HG03432 (cell line): Measurements from ENCODE around the gene FOXF1.

Source experiments
- ATAC-seq: cut with Tn5 transposase; IDR thresholded peaks from one replicate; pipeline ENCODE4 v1.9.1; 2021; ENCODE audit warnings: mild to moderate bottlenecking, moderate library complexity; ENCODE audit not compliant: unreplicated experiment

The FOXF1 gene

DNA sequence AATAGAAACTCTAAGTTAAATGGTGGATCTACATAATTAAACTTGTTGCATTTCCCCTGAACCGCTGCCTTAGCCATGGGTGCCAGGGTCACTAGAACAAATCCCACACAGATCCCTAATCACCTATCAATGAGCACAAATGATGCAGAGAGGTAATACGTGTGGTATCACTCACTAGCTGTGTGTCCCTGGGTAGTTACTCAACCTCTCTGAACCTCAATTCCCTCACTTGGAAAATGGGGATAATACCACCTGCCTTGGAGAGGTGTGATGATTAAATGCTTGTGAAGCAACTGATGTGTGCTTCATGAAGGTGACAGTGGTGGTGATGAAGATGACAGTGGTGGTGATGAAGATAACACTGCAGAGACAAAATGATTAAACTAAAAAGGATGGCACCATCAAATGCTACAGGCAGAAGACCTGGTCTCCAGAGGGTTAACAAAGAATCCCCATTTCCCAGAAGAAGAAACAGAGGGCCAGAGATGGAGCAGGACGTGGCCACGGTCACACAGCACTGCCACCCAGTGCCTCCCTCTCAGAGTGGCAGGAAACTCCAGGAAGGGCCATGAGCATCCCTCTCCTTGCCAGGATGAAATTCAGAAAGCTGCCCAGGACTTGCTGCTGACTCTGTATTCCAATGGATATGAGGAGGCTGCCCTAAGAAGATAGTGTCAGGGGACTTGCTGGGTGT lies 17.9 kb upstream of the FOXF1 start:
- ATAC-seq: no peak

DNA sequence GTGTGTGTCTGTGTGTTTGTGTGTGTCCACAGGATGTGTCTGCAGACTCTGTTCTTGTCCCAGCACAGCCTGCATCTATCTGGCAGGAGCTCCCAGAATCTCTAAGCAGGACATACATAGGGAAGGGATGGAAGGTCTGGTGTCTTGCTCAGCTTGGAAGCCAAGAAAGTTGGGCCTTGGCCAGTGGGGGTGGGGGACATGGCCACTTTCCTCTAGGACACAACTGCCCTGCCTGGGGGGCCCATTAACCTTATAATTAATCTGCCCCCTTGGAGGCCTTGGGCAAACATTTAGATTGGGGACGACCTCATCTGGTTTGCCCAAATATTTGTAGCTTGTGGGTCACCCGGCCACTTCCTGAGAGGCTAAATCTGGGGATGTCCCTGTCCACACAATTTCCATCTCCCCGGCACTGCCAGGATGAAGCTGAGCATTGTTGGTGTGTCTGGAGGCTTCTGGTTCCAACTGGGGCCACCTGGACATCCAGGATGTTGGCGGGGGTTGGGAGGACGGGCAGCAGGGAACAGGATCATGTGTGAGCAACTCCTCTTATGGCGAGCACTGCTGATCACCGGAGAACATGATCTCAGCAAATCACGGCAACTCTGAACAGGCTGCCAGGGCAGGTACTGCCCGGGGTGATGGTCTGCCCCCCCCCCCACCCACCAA lies 17.2 kb upstream of the FOXF1 start:
- ATAC-seq: no peak

DNA sequence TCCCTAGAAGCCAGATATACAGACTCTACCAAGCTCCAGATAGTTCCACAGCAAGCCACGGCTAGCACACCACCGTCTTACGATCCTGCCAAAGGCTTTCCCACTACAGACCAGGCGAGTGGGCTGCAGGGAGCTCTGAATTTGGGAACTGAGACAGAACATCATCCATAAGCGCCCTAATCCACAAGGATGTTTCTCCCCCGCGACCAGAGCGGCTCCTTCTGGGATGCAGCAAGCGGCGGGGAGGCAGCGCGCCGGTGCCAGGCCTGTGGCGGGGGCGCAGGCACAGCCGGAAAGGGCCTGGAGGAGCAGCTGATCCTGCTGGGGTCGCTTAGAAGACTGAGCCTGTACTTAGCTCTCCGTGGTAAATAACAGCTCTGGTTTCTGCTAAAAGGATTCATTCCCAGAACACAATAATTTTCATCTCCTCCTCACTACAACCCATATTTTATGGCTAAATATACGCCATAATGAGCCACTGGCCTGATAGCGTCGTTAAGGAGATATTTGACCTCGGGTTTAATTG lies 16.2 kb upstream of the FOXF1 start:
- no peak for ATAC-seq

DNA sequence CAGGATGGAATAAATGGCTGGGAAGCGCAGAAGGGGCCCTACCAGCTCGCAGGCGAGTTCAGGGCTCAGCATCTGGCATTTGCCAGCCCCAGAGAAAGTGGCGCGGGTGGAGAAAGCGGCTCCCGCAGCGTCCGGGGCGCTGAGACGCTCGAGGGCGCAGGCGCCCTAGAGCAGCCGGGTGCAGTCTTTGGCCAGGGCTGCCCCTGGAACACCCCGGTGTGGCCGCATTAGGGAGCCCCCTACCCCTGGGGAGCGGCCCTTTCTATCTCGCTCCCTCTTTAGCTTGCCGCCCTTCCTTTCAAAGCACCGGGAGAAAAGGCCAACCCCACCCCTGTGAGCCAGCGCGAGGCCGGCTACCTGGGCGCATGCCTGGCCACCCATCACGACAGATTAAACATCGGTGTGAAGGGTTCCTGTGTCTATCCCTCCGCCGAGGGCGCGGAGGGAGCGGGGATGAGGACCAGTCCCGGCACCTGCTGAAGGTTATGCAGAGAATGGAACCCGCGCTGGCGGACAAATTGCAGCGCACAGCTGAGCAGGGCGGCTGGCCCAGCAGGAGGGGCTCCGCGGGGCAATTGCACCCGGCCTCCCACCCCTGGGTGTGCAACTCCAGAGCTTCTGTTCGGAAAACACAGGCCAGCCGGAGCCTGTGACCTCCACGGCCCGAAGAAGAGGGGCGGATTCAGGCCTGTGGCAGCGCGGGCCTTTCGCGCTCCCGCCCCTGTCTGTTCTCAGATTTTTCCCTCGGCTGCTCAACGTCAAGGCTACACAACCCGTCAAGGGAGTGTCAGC lies 15.6 kb upstream of the FOXF1 start:
- no peak for ATAC-seq

DNA sequence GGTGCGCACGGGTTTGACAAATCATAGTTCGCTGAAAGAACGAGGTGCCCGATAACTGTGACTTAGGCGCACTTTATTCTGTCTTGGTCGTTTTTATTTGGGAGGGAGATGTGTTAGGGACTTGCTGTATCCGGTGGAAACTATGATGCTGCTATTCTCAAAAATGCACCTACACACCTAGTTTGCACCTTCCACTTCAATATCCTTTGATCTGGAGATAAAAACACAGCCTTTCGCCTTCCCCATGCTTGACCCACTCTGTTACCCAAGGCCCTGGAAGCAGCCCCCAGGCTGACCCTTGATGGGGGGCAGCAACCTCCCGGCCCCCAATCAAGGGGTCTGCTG lies 15.0 kb upstream of the FOXF1 start:
- no peak for ATAC-seq

DNA sequence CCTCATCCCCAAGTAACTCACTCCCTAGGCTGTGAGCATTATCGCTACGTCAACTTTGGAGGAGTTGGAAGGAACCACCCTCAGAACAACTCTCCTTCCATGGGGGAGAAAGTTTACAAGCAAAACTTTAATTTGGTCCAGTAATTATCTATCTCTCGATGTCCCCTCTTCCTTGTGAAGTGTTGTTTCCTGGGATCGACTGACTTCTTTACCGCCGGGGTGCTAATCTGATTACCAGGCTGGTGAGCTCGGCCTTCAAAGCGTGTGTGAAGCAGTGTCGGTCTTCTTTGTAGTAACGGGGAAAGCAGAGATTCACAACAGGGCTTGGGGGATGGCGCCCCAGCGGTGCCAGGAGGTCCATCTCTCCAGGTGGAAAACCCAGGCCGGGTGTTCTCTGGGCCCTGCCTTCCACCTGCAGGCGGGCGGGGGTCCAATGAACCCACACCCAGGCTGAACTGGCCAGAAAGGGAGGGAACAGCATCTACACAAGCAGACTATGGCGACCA lies 14.5 kb upstream of the FOXF1 start:
- no peak for ATAC-seq

DNA sequence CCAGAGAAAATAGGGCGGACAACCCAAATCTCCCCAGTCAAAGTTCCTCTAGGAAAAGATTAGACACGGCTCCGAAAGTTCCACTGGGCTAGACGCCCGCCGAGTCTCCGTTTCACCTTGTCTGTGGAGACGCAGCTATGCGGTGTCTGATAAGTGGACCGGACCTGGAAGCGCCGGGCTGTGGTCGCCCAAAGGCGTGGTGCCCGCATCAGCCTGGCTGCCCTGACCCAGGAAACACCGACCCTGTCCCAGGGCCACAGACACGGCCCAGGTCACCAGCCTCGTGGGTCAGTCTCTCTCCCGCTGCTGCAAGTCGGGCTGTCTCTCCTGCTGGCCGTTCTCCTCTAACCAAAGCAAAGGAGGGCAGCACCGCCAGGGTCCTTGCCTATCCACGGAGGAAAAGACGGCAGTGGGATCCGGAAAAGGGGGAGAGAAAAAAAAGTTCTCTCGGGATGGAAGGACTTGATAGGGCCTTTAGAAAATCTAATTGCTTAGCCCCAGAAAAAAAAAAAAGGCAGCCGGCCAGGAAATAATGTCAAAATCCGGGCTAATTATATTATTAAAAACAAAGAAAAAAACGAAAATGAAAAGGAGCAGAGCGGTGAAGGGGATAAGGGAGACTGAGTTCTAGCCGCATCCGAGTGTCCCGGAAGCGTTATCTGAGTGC lies 13.9 kb upstream of the FOXF1 start:
- ATAC-seq: no peak

DNA sequence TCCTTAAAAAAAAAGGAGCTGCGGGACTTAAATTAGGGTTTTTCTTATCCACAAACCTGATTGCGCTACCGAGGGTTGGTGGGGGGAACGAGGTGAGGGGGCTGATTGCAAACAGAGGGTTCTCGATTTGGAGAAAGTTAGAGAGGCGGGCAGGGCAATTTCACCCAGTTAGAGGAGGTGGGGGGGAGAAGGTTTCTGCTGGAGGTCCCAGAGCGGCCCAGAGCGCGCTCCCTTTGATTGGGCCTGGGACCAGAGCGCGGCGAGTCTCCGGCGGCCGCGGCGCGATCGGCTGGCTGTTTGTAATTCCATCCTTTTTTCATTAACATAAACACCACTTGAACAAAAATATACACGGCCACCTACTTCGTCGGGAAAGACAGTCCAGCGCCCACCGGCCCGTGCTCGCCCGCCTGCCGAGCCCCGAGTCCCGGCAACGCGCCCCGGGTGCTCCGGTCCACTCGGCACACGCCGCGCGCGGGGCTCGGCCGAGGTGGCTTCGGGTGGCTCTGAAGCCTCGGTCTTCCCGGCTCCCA lies 13.3 kb upstream of the FOXF1 start:
- no peak for ATAC-seq

DNA sequence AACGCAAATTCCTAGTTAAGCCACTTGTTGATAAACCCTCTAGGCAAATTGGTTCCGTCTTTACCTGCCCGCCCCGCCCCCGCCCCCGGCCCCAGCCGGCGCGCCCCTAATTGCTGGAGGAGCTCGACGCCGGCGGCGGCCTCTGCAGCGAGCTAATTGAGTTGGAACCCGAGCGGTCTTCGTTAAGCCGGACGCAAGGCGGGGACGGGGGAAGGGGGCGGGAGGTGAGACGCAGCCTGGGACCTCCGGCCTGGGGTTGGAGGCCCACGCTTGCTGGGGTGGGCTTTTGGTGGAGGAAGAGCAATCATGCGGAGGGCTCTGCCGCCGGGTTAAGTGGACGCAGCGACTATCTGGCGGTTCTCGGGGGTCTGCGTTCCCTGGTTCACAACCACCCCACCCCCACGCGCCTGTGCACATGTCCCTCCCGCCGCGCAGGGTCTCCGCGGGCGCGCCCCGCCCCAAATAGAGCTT lies 12.7 kb upstream of the FOXF1 start:
- no peak for ATAC-seq

DNA sequence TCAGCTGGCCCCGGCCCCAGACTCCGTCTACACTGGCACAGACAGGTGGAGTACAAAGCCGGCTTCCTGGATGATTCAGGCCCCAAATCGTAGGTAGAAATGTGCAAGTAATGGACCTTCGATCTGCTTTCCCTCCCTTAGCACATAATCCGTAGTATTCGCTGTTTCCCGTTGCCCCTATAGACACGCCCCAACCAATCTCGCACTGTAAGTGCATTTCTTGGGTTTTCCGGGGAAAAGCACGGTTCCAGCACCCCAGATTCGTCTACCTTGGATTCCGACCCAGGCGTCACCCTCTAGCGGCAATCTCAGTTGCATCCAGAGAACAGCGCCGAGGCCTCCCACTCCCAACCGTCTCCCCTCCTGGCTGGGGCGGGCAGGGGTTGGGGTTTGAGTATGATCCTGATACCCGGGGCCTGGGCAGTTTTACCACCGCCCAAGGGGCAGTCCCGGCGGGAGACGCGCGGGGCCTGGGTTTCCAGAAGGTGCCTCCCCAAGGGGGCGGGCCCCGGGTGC lies 12.1 kb upstream of the FOXF1 start:
- no peak for ATAC-seq

DNA sequence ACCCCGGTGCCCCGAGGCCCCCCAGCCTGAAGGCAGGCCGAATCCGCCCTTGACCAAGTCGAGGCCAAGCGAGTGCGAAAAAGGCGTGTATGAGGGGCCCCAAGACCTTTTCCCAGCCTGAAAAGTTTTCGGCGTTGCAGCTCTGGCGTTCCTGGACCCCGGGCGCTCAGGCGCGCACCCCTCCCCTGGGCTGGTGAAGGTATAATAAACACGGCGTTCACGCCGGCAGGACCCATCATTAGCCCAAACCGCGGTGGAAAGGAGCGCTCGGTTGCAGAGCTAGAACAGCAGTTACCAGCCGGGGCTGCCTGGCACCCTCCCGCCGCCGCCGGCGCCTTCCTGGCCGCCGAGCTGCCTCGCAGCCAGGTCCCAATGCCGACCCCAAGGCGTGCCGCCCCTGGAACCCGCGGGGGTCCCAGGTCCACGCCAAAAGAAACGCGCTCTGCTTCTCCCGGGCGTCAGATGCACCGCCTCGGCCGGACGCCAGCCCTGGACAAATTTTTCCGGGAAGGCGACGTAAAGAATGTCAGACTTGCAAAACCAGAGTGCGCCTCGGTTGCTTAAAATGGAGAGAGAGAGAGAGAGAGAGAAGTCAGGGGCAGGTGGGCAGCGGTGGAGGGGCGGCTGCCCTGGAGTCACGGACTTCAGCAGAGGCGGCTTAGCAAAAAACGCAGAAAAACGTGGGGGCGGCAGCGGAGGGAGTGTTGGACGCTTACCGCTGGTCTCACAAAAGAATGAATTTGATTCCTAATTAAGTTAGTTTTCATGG lies 11.5 kb upstream of the FOXF1 start:
- ATAC-seq: no peak

DNA sequence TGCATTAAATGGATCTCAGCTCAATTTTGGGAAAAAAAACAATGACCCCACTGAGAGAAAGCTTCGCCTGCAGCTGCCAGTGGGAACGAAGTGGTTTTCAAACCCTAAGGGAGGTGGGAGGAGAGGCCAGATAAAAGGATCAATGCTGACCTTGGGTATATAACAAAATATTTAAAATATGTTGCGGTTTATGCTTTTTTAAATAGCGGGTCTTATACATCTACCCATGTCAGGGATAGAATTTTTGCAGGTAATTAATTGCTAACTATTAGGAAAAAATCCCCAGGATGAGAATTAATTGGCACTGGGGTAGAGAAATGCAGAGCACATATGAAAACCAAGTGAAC lies 10.9 kb upstream of the FOXF1 start:
- no peak for ATAC-seq

DNA sequence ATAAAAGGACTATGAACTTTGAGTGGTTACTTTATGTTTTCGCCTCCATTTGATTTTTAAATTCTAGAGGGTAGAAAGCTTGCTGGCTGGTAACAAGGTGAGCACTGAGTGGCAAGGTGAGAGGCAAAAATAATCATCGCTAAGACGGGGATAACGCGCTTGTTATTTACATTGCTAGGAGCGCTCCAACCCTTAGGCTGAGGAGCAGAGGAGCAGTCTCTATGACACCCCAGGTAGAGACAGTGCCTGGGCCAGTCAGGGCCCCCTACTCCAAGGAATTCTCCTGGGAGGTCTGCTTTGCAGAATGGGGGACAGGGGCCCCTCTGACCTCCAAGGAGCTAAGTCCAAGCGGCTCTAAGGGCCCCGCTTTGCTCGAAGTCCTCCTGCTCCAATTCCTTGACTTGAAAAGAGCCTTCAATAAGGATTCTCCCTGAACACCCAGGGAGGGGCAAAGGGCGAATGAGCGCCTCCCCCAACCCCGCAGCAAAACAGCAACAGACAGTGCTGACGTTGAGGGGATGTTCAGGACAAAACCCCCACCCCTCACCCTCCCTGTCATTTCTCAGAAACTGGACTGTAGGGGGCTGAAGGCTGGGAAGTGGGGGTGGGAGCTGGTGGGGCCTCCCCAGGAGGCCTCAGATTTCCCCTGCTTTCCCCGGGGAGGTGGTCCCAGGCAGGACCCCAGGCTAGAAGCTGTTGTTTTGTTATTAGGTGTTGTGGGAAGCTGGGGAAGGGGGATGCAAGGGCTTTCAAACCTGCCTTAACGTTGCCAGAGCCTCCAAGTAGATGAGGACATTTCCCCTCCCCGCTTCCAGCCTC lies 10.2 kb upstream of the FOXF1 start:
- ATAC-seq: no peak

DNA sequence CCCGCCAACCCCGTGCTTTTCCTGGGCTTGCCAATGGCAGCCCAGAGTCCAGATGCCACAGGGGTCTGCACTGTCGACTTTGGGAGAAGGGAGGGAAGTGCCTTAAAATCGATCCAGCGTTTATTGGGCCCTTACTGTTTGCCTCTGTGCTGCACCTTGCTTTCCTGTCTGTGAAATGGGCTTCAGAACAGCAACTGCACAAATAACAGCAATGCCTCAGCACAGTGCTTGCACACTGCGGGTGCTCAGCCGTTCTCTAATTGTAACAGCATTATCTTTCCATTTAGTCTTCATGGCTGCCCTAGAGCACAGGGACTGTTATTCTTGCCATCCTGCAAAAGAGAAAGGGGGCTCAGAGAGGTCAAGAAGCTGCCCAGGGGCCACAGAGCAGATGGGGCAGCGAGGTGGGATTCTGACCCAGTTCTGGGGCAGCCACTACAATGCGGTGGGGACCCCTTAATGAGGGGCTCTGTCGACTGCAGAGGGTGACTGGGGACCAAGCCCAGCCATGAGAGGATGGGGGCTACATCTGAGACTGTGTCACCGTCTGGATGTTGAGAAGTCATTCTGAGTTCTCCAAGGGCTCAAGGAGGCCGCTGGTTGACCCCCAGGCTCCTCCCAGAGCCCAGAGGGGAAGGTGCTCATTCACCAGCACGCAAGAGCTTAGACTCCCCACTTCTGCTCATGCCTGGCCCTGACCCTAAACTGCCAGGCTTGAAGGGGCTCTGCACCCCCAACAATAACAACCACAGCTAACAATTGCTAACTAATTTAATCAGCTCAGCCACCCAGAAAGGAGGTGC lies 9.4 kb upstream of the FOXF1 start:
- no peak for ATAC-seq

DNA sequence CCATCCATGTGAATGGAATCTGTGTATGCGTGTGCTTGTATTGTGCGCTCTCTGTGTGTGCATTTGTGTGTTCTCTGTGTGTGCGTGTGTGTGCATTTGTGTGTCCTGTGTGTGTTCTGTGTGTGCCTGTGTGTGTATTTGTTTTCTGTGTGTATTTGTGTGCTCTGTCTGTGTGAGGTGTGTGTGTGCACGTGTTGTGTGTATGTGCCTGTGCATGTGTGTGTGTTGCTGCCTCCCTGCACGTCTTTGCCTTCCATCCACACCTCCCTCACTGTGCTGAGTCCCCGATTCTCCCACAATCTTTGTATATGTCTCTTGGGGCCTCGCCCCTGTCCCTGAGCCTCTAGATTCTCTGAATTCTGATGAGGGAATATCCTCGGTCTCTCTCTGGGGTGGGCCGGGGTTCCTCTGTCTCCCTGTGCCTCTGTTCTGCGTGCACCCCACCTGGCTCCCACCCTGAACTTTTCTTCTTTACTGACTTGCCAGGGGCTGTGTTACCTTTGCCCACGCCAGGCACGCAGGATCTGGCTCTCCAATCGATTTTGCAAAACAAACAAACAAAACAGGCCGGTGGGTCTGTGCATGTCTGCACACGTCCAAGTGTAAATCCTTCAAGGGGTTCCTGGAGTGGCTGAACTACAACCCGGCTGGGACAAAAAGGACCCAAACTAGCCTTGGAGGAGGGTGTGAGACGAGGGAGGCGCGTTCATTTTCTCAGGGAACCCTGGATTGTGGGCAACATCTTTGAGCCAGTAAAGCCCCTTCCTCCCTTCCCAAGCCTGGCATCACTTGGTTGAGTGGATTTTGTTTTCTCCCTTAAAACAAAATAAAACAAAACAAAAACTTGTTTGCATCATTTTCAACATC lies 8.1 kb upstream of the FOXF1 start:
- ATAC-seq: no peak

DNA sequence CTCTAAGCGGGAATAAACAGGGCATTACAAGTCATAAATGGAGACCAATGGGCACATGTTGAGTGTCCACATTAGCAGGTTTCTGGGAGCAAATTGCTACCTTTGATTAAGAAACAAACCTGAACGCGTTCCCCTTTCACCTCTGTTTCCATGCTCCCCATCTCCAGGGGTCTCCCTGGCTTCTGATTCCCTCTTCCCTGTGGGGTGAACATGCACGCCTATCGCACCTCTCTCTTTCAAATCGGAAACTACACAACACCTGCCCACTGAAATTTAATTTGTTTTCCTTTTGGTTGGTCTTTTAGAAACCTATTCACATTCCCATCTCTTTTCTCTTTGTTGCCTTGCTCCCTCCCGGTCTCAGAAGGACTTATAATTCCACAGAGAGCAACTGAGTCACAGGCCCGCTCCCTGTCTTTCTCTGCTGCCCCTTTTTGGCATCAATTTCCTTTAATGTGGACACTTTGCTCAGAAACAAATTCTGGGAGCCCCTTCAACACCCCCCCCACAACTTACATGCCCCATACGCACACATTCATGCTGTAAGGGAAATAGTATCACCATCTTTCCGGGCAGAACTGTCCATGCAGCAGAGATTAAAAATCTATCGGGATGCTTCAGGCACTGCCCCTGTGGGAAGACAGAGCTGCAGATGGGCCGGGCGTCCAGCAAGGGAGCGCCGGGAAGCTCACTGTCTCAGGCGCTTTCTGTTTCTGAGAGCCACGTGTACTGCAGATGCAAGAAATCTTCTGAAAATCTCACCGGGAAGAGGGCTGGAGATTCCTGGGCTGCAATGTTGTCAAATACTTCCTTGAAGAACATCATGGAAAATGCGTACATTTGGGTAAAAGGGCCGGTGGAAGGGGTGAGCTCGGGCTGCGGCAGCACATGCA lies 7.2 kb upstream of the FOXF1 start:
- no peak for ATAC-seq
